HCT116 (cell line): Measurements from ENCODE around the gene PNPLA5. TPM values are rescaled to one million over a fixed set of nuclear protein-coding genes. Genes with fewer than 3 reads are reported as not detected.
A peak's percentile ranks its signal among the peaks of the same experiment; 100 is the strongest.

Experiments
- ATAC-seq: fragments of 200-7000 bp; cut with Tn5 transposase; 2 replicates; pipeline ENCODE4 v1.9.1; 2020; ENCODE audit warnings: mild to moderate bottlenecking, moderate library complexity
- BruUV-seq: library from RNA; stranded (reverse); fragments of 400-500 nt; replicated peaks from 2 replicates; lab custom pipeline; 2021; lab: Mats Ljungman, UMichigan
- CTCF ChIA-PET: fragments of 300-600 bp; sonication (Branson Sonifier 250); formaldehyde crosslinking; loops from one replicate; lab custom pipeline; 2021; ENCODE audit warnings: antibody characterized with exemption; lab: Charles Lee
- POLR2A ChIA-PET: fragments of 300-600, 350-600 bp; sonication (Branson Sonifier 250); formaldehyde crosslinking; loops from one replicate; lab custom pipeline; 2021; ENCODE audit warnings: antibody characterized with exemption; lab: Charles Lee
- RAD21 ChIA-PET, 2 experiments: fragments of 300-600 bp; sonication (Branson Sonifier 250); formaldehyde crosslinking; loops; one replicate each; lab custom pipeline; 2023; ENCODE audit warnings: low total read pairs in 2 of 2; ENCODE audit not compliant: uncharacterized antibody in 2 of 2, unreplicated experiment in 2 of 2, low non-redundant PET in 1 of 2; lab: Charles Lee
- DNase-seq: peaks from one replicate; pipeline ENCODE4 v3.0.0-alpha.2; 2010; ENCODE audit warnings: low read depth, low spot score
- H2AFZ ChIP-seq: fragments of 200-600 bp; shearing (Covaris generic), sonication (generic); 2 replicates; pipeline ENCODE4 v1.6.1; 2017; ENCODE audit warnings: low read depth, mixed run types, mixed read lengths, antibody characterized with exemption, low read length; ENCODE audit not compliant: poor library complexity, severe bottlenecking
- H3K27ac ChIP-seq: 2 replicates; pipeline ENCODE4 v1.5.1; 2012; ENCODE audit warnings: low read depth, low read length
- H3K27me3 ChIP-seq: fragments of 200-600 bp; sonication (generic); 2 replicates; pipeline ENCODE4 v1.6.1; 2016; ENCODE audit warnings: mixed run types, low read length, mixed read lengths; ENCODE audit not compliant: insufficient read depth
- H3K36me3 ChIP-seq, 2 experiments: fragments of 200-500 bp in 1 of 2; fragments of 200-600 bp in 1 of 2; sonication (Bioruptor generic) in 1 of 2; sonication (generic) in 1 of 2; 2 replicates each; pipeline versions ENCODE4 v1.5.1 to v1.6.1; 2014 to 2016; ENCODE audit warnings: low read length in 2 of 2, inconsistent platforms in 1 of 2, mixed read lengths in 1 of 2, mixed run types in 1 of 2; ENCODE audit not compliant: insufficient read depth in 2 of 2, control insufficient read depth in 1 of 2
- H3K4me1 ChIP-seq, 2 experiments: fragments of 200-600 bp in 1 of 2; sonication (generic) in 1 of 2; 2 replicates each; pipeline versions ENCODE4 v1.5.1 to v1.6.1; 2012 to 2017; ENCODE audit warnings: low read length in 2 of 2, inconsistent platforms in 1 of 2, mild to moderate bottlenecking in 1 of 2, mixed read lengths in 1 of 2, mixed run types in 1 of 2, moderate library complexity in 1 of 2; ENCODE audit not compliant: insufficient read depth in 2 of 2, control insufficient read depth in 1 of 2
- H3K4me2 ChIP-seq: fragments of 200-600 bp; sonication (generic); 2 replicates; pipeline ENCODE4 v1.6.1; 2017; ENCODE audit warnings: mixed run types, low read length, mixed read lengths
- H3K4me3 ChIP-seq, 2 experiments: fragments of 200-600 bp in 1 of 2; sonication (generic) in 1 of 2; replicated peaks in 1 of 2; 2 replicates each; pipeline ENCODE4 v1.5.1; 2011 to 2016; ENCODE audit warnings: low read length in 2 of 2, control low read depth in 1 of 2, low read depth in 1 of 2, mild to moderate bottlenecking in 1 of 2, mixed read lengths in 1 of 2, mixed run types in 1 of 2
- H3K79me2 ChIP-seq: fragments of 200-600 bp; sonication (generic); 2 replicates; pipeline ENCODE4 v1.6.1; 2017; ENCODE audit warnings: mild to moderate bottlenecking, mixed run types, low read length, moderate library complexity, mixed read lengths; ENCODE audit not compliant: insufficient read depth
- H3K9ac ChIP-seq: fragments of 200-600 bp; sonication (generic); 2 replicates; pipeline ENCODE4 v1.6.1; 2016; ENCODE audit warnings: low read length, mixed read lengths
- H3K9me2 ChIP-seq: fragments of 200-600 bp; sonication (generic), shearing (Covaris generic); 2 replicates; pipeline ENCODE4 v1.6.1; 2017; ENCODE audit warnings: mixed run types, mild to moderate bottlenecking, moderate library complexity; ENCODE audit not compliant: insufficient read depth
- H3K9me3 ChIP-seq, 2 experiments: fragments of 200-500 bp in 1 of 2; fragments of 200-600 bp in 1 of 2; sonication (Bioruptor generic) in 1 of 2; sonication (generic) in 1 of 2; 2 replicates each; pipeline ENCODE4 v1.6.1; 2014 to 2017; ENCODE audit warnings: low read length in 2 of 2, mixed read lengths in 2 of 2, inconsistent platforms in 1 of 2, low read depth in 1 of 2, mild to moderate bottlenecking in 1 of 2, mixed run types in 1 of 2, moderate library complexity in 1 of 2; ENCODE audit not compliant: control insufficient read depth in 1 of 2, insufficient read depth in 1 of 2
- H4K20me1 ChIP-seq: fragments of 200-600 bp; sonication (generic), shearing (Covaris generic); 2 replicates; pipeline ENCODE4 v1.6.1; 2017; ENCODE audit warnings: mixed run types, mild to moderate bottlenecking, moderate library complexity; ENCODE audit not compliant: insufficient read depth
- CEBPB ChIP-seq: IDR thresholded peaks from 2 replicates; pipeline ENCODE4 v1.6.1; 2012; ENCODE audit warnings: low read depth
- CTCF ChIP-seq, 3 experiments: fragments of 200-600 bp in 1 of 3; sonication (generic) in 1 of 3; IDR thresholded peaks in 2 of 3; conservative IDR thresholded peaks in 1 of 3; 2 replicates each; pipeline ENCODE4 v1.5.1; 2012 to 2017; ENCODE audit warnings: low read depth in 2 of 3, low read length in 2 of 3, antibody characterized with exemption in 1 of 3, borderline replicate concordance in 1 of 3, control low read depth in 1 of 3, mild to moderate bottlenecking in 1 of 3, mixed read lengths in 1 of 3, mixed run types in 1 of 3, moderate library complexity in 1 of 3; ENCODE audit not compliant: insufficient read depth in 1 of 3
- EGR1 ChIP-seq: IDR thresholded peaks from 2 replicates; pipeline ENCODE4 v1.6.1; 2012; ENCODE audit warnings: low read depth
- ELF1 ChIP-seq: IDR thresholded peaks from 2 replicates; pipeline ENCODE4 v1.6.1; 2012; ENCODE audit warnings: low read depth, borderline replicate concordance
- EZH2 ChIP-seq: fragments of 200-600 bp; sonication (generic); IDR thresholded peaks from 2 replicates; pipeline ENCODE4 v1.6.1; 2017; ENCODE audit warnings: antibody characterized with exemption, mixed run types
- EZH2phosphoT487 ChIP-seq: fragments of 200-600 bp; IDR thresholded peaks from 2 replicates; pipeline ENCODE4 v1.6.1; 2018; ENCODE audit warnings: antibody characterized with exemption, borderline replicate concordance
- FOSL1 ChIP-seq: IDR thresholded peaks from 2 replicates; pipeline ENCODE4 v1.6.1; 2012; ENCODE audit warnings: low read depth
- JUND ChIP-seq: IDR thresholded peaks from 2 replicates; pipeline ENCODE4 v1.6.1; 2012
- MAX ChIP-seq: IDR thresholded peaks from 2 replicates; pipeline ENCODE4 v1.6.1; 2012
- POLR2A ChIP-seq: IDR thresholded peaks from 2 replicates; pipeline ENCODE4 v1.7.0; 2011; ENCODE audit warnings: borderline replicate concordance; ENCODE audit not compliant: insufficient read depth, insufficient read length; ENCODE audit errors: extremely low read depth
- POLR2AphosphoS5 ChIP-seq: IDR thresholded peaks from 2 replicates; pipeline ENCODE4 v1.6.1; 2011; ENCODE audit warnings: mild to moderate bottlenecking, low read depth, low read length, moderate library complexity
- RAD21 ChIP-seq: IDR thresholded peaks from 2 replicates; pipeline ENCODE4 v1.6.1; 2012; ENCODE audit warnings: low read depth, mild to moderate bottlenecking
- SIN3A ChIP-seq: IDR thresholded peaks from 2 replicates; pipeline ENCODE4 v1.6.1; 2012; ENCODE audit warnings: low read depth
- SP1 ChIP-seq: IDR thresholded peaks from 2 replicates; pipeline ENCODE4 v1.6.1; 2012; ENCODE audit warnings: low read depth
- SRF ChIP-seq: IDR thresholded peaks from 2 replicates; pipeline ENCODE4 v1.6.1; 2012; ENCODE audit warnings: low read depth
- TCF7L2 ChIP-seq: IDR thresholded peaks from 2 replicates; pipeline ENCODE4 v1.7.0; 2011; ENCODE audit warnings: borderline replicate concordance, inconsistent platforms; ENCODE audit not compliant: insufficient read depth, insufficient read length; ENCODE audit errors: extremely low read depth
- ZBTB33 ChIP-seq: IDR thresholded peaks from 2 replicates; pipeline ENCODE4 v1.6.1; 2011; ENCODE audit warnings: mild to moderate bottlenecking, low read length, moderate library complexity; ENCODE audit not compliant: insufficient replicate concordance; ENCODE audit errors: extremely low read depth
- intact Hi-C: fragments of 100-400 bp; cut with micrococcal nuclease; formaldehyde crosslinking; loops from 2 replicates; pipeline ENCODE4 v1.10.0; 2022
- total RNA-seq: library from RNA; stranded (reverse); gene quantifications from one replicate; pipeline ENCODE4 v1.2.1, GENCODE V29; 2021; ENCODE audit not compliant: unreplicated experiment
- TF ChIP-seq, protein P1 (sequence below): IDR thresholded peaks from 2 replicates; pipeline ENCODE4 v1.6.1; 2012

The PNPLA5 gene
- total RNA-seq, 1 experiment from 2014 or later = 2.9 TPM

DNA sequence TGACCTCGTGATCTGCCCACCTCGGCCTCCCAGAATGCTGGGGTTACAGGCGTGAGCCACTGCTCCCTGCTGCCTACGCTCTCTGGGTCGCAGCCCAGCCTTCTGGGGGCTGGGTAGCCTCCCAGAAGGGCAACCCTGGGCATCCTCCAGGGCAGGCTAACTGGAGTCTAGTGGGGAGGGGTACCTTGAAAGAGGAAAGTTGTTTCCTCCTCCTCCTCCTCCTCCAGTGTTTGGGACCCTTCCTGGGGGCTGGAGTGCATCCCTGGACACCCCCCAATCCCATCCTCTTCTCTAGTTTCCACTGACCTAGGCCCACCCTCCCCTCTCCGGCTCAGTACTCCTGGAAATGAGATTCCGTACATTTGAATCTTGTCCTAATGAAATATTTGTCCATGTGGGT is 33.1 kb upstream of the PNPLA5 start:
- no peaks in the 10 kb centered on the region for H3K9me2 ChIP-seq
- no peak for TF ChIP-seq MAX
- TF ChIP-seq CTCF (IDR thresholded peaks at IDR 0.05 in 2 of 3, conservative IDR thresholded peaks at IDR 0.05 in 1 of 3; ENCODE audit: borderline replicate concordance in 1 of 3, insufficient read depth in 1 of 3, low read depth in 2 of 3, low read length in 2 of 3) = no peak
- no peak for TF ChIP-seq TCF7L2
- TF ChIP-seq POLR2A = no peak
- TF ChIP-seq JUND = no peak
- TF ChIP-seq EZH2 = no peak
- no peak for TF ChIP-seq ZBTB33
- no peak for TF ChIP-seq SIN3A
- TF ChIP-seq CEBPB = no peak
- no peak for TF ChIP-seq EGR1
- TF ChIP-seq SP1 = no peak
- no peak for TF ChIP-seq SRF
- TF ChIP-seq ELF1 = no peak
- TF ChIP-seq RAD21 = no peak
- TF ChIP-seq, protein P1, sequence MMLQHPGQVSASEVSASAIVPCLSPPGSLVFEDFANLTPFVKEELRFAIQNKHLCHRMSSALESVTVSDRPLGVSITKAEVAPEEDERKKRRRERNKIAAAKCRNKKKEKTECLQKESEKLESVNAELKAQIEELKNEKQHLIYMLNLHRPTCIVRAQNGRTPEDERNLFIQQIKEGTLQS = no peak
- no peak for TF ChIP-seq EZH2phosphoT487
- no peak for TF ChIP-seq FOSL1
- no peak for TF ChIP-seq POLR2AphosphoS5
- peak overlapping the region; percentile 98 for H3K4me2 ChIP-seq
- no peak overlapping the region for H2AFZ ChIP-seq
- intact Hi-C loops = no loop called here
- no peaks in the 10 kb centered on the region for H4K20me1 ChIP-seq
- peaks cover 40 to 46% of the 10 kb centered on the region in 2 experiments for H3K4me1 ChIP-seq
- ChIA-PET CTCF (interaction anchor here (1.8 to 2.1 kb wide), 2 partner anchors 21 to 40 kb away, joined by 4 to 13 read pairs; no protein-coding TSS in a partner anchor), POLR2A (interaction anchor here (1.5 to 1.7 kb wide), 2 partner anchors 30 to 40 kb away, joined by 4 read pairs; partner anchors contain the start of gene SAMM50), RAD21 (no interaction called here)
- ATAC-seq (no peak), DNase-seq (no peak)
- H3K79me2 ChIP-seq = no peaks in the 10 kb centered on the region
- H3K27me3 ChIP-seq = no peaks in the 10 kb centered on the region
- peak overlapping the region; percentile 80 for H3K9ac ChIP-seq
- H3K9me3 ChIP-seq = no peaks in the 10 kb centered on the region
- no TSS peak for BruUV-seq
- peak overlapping the region; percentile 90 for H3K27ac ChIP-seq
- peak overlapping the region; percentile 69 to 71 for H3K4me3 ChIP-seq
- no peaks in the 10 kb centered on the region for H3K36me3 ChIP-seq
